ENCODE measurements around the gene SLC6A12.

- TF ChIP-seq CTCF (conservative IDR thresholded peaks at IDR 0.05) (no peak), EZH2 (IDR thresholded peaks at IDR 0.05; ENCODE audit: low read depth) (no peak)
Measured at GRCh38 chr12:195156-195555, 18.8 kb downstream of the SLC6A12 start.
